C4-2B (cell line): ENCODE data around the gene LRSAM1.

Source experiments
- CTCF ChIP-seq: fragments of 450-650 bp; conservative IDR thresholded peaks from 2 replicates; pipeline ENCODE4 v1.5.1; 2017; ENCODE audit warnings: mild to moderate bottlenecking
- ZFX ChIP-seq: fragments of 450-650 bp; IDR thresholded peaks from 2 replicates; pipeline ENCODE4 v1.6.1; 2017

- no peak for TF ChIP-seq CTCF
- TF ChIP-seq ZFX: no peak
Observed at GRCh38 chr9:127495884-127496555, 44.7 kb downstream of the LRSAM1 start.
